C4-2B (cell line): Measurements from ENCODE around the gene RASGRP3.

Experiments
- H3K27ac ChIP-seq: fragments of 450-650 bp; 2 replicates; pipeline ENCODE4 v1.5.1; 2017
- ZFX ChIP-seq: fragments of 450-650 bp; IDR thresholded peaks from 2 replicates; pipeline ENCODE4 v1.6.1; 2017
- TF ChIP-seq, protein P1 (sequence below): fragments of 450-650 bp; conservative IDR thresholded peaks from 2 replicates; pipeline ENCODE4 v1.5.1; 2017; ENCODE audit warnings: mild to moderate bottlenecking

RASGRP3 gene

DNA sequence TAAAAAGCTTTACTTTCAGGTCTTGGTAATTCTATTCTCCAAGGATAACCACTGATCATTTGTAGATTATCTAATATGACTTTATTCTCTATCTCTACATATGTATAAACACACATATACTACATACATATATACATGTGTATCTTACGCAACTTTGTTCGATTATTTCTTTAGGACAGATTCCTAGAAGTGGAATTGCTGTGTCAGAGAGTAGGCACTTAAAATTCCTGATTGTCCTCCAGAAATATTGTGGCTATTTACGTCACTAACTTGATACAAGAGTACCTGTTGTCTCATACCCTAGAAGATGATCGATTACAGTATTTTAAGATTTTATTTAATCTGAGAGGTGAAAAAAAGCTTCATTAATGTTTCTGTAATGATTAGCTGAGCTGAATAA is 64.8 kb downstream of the RASGRP3 start:
- H3K27ac ChIP-seq: no peak overlapping the region
- TF ChIP-seq ZFX: no peak
- TF ChIP-seq, protein P1, sequence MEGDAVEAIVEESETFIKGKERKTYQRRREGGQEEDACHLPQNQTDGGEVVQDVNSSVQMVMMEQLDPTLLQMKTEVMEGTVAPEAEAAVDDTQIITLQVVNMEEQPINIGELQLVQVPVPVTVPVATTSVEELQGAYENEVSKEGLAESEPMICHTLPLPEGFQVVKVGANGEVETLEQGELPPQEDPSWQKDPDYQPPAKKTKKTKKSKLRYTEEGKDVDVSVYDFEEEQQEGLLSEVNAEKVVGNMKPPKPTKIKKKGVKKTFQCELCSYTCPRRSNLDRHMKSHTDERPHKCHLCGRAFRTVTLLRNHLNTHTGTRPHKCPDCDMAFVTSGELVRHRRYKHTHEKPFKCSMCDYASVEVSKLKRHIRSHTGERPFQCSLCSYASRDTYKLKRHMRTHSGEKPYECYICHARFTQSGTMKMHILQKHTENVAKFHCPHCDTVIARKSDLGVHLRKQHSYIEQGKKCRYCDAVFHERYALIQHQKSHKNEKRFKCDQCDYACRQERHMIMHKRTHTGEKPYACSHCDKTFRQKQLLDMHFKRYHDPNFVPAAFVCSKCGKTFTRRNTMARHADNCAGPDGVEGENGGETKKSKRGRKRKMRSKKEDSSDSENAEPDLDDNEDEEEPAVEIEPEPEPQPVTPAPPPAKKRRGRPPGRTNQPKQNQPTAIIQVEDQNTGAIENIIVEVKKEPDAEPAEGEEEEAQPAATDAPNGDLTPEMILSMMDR: no peak

DNA sequence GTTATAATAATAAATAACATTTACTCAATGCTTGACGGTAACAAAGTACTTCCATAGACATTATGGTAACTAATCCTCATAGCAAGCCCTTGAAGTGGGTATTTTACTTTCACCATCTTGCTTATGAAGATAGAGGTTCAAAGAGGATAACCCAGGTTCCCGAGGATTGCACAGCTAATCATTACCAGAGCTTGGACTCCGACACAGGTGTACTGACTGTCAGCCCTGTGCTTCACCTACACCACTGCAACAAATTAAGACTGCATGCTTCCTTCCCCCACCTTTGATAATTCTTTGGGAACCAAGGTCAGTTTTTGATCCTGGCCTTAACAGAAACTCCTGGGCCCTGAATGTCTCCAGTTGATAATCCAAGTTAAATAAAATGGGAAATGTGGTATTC is 73.8 kb downstream of the RASGRP3 start:
- TF ChIP-seq, protein P1: no peak
- TF ChIP-seq ZFX: no peak

DNA sequence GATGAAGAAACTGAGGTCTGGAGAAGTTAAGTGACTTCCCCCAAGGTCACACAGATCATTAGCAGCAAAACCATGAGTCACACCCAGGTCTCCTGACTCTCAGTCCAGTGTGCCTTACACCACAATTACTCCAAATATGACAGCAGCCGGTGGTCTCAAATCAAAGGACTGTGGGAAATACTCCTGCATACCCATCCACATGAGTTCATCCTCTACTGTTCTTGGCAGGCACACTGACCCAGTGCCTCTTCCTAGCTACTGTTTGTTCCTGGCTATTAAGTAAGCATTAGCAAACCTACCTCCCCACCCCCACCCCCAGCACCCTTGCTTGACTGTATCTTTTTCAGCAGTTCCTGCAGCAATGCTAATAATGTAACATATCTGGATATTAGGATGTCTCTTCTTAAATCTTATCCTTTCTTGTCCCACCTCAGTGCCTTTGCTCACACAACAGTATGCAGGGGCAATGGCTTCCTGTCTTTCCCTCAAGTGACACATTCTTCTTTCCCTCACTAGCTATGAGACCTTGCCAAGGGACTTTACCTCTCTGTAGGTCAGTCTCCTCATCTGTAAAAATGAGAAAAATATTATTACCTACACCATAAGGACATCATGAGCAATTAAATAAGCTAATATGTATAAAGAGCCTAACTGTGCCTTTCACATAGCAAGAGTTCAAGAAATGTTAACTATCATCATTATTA is 76.5 kb downstream of the RASGRP3 start:
- TF ChIP-seq ZFX: no peak
- TF ChIP-seq, protein P1: no peak
- no peak overlapping the region for H3K27ac ChIP-seq

More for the DNA sequence above, 73.8 kb downstream of the RASGRP3 start:
- H3K27ac ChIP-seq: no peak overlapping the region

DNA sequence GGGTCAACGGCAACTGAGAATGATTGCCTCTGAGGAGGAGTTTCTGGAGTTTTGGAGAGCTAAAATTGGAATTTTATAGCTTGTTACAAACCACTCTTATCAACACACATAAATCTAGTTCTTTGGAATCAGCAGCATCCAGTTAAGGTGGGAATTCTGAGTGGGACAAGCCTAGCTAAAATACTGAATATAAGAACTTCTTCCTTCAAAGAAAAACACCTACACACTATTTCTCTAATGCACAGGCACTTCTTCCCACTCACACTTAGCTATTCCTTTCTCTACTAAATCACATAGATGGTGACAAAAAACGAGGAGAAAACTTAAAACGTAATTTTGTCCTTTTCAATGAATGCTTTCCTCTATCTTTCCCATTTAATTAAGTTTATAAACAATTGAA is 79.2 kb downstream of the RASGRP3 start:
- no peak overlapping the region for H3K27ac ChIP-seq
- TF ChIP-seq, protein P1: no peak
- TF ChIP-seq ZFX: no peak

DNA sequence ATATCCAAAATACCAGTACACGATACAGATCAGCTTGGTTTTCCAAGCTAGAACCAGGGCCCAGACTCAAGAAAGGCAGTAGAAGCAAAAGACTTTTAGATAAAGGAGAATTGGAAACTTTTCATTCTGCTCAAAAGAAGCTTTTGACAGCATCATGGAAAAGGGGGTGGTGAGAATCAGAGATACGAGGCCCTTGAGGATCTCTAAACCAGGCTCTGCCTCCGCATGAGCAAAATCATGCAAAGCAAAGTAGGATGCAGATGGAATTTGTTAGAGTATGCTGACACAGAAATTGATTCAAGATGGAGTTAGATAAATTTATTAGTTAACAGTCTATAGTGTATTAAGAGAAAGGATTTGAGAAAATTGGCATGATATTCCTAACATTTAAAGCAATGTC is 82.9 kb downstream of the RASGRP3 start:
- no peak for TF ChIP-seq ZFX
- TF ChIP-seq, protein P1: no peak
- no peak overlapping the region for H3K27ac ChIP-seq

DNA sequence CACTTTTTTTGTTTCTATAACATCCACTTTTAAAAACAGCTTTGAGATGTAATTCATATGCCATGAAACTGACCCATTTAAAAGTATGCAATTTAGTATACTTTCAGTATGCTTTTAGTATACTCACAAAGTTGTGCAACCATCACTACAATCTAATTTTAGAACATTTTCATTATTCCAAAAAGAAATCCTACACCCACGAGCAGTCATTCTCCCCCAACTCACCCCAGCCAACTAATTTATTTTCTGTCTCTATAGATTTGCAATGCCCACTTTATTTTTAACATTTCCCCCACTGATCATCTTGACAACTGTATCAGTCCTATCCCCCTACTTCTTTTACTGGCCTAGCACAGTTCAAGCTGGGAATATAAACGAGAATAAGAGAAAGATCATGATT is 83.6 kb downstream of the RASGRP3 start:
- no peak overlapping the region for H3K27ac ChIP-seq
- TF ChIP-seq, protein P1: no peak
- no peak for TF ChIP-seq ZFX

DNA sequence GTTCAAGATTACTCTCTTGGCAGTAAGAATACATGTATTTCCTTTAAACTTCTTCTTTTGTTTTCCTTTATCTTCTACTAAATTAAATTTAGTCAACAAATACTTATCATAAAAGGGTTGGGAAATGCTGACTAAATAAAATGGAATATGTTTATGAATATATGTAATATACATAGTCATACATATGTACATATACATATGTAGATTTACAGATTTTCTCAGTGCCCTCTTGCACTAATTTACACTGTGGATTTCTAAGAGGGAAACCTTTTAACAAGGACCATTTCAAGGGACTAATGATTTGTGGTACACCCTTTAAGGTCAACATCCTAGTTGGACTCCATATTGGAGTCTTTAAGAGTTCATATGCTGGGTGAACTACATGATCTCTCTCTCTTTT is 85.4 kb downstream of the RASGRP3 start:
- no peak for TF ChIP-seq ZFX
- TF ChIP-seq, protein P1: no peak
- no peak overlapping the region for H3K27ac ChIP-seq
